HepG2 (cell line): ENCODE data around the gene DSTN. TPM values are rescaled to one million over a fixed set of nuclear protein-coding genes. Genes with fewer than 3 reads are reported as not detected.

Experiments
- BORCS8-MEF2B ChIP-seq: sonication (generic); formaldehyde crosslinking; IDR thresholded peaks from 2 replicates; pipeline ENCODE4 v1.8.0; 2022; ENCODE audit warnings: mild to moderate bottlenecking, missing genetic modification reagents
- PHF20 ChIP-seq: sonication (generic); formaldehyde crosslinking; IDR thresholded peaks from 2 replicates; pipeline ENCODE4 v1.5.0; 2020; ENCODE audit warnings: mild to moderate bottlenecking, missing genetic modification reagents
- PREB ChIP-seq: sonication (generic); formaldehyde crosslinking; IDR thresholded peaks from 2 replicates; pipeline ENCODE4 v1.4.0; 2020; ENCODE audit warnings: missing genetic modification reagents
- PRPF4 ChIP-seq: fragments of 200-400 bp; formaldehyde crosslinking; IDR thresholded peaks from 2 replicates; pipeline ENCODE4 v1.6.1; 2016; ENCODE audit warnings: low read length, low read depth; ENCODE audit not compliant: poor library complexity, severe bottlenecking
- SAP130 ChIP-seq: IDR thresholded peaks from 2 replicates; pipeline ENCODE4 v1.6.1; 2016; ENCODE audit warnings: low read depth
- STAT5B ChIP-seq: sonication (generic); formaldehyde crosslinking; IDR thresholded peaks from 2 replicates; pipeline ENCODE4 v1.4.0; 2020; ENCODE audit warnings: missing genetic modification reagents
- TARDBP ChIP-seq: sonication (generic); formaldehyde crosslinking; IDR thresholded peaks from 2 replicates; pipeline ENCODE4 v1.8.0; 2022; ENCODE audit warnings: mild to moderate bottlenecking, missing genetic modification reagents
- TEAD3 ChIP-seq: optimal IDR thresholded peaks from 2 replicates; pipeline ENCODE3; 2016; ENCODE audit warnings: borderline replicate concordance
- YEATS4 ChIP-seq: sonication (generic); formaldehyde crosslinking; IDR thresholded peaks from 2 replicates; pipeline ENCODE4 v1.4.0; 2020; ENCODE audit warnings: missing genetic modification reagents, borderline replicate concordance
- YY1 ChIP-seq: IDR thresholded peaks from 2 replicates; pipeline ENCODE4 v1.6.1; 2011; ENCODE audit warnings: low read length, low read depth, moderate library complexity, mild to moderate bottlenecking; ENCODE audit not compliant: insufficient read depth, insufficient replicate concordance
- ZKSCAN8 ChIP-seq: IDR thresholded peaks from 2 replicates; pipeline ENCODE4 v1.6.1; 2016; ENCODE audit warnings: borderline replicate concordance, missing genetic modification reagents, missing compliant biosample characterization
- ZNF138 ChIP-seq: sonication (generic); formaldehyde crosslinking; IDR thresholded peaks from 2 replicates; pipeline ENCODE4 v1.5.0; 2020; ENCODE audit warnings: mild to moderate bottlenecking, low read depth, missing genetic modification reagents
- ZNF207 ChIP-seq: fragments of 450-650 bp; IDR thresholded peaks from 2 replicates; pipeline ENCODE4 v1.6.1; 2016; ENCODE audit warnings: antibody characterized with exemption, borderline replicate concordance
- ZNF30 ChIP-seq: sonication (generic); formaldehyde crosslinking; IDR thresholded peaks from 2 replicates; pipeline ENCODE4 v1.5.0; 2020; ENCODE audit warnings: mild to moderate bottlenecking, missing genetic modification reagents
- ZNF546 ChIP-seq: sonication (generic); formaldehyde crosslinking; conservative IDR thresholded peaks from 2 replicates; pipeline ENCODE4 v1.8.1; 2023; ENCODE audit warnings: mild to moderate bottlenecking, missing genetic modification reagents
- ZNF672 ChIP-seq: sonication (generic); formaldehyde crosslinking; IDR thresholded peaks from 2 replicates; pipeline ENCODE4 v1.8.1; 2022; ENCODE audit warnings: missing genetic modification reagents
- ZNF768 ChIP-seq: sonication (generic); formaldehyde crosslinking; IDR thresholded peaks from 2 replicates; pipeline ENCODE4 v1.4.0; 2020; ENCODE audit warnings: missing genetic modification reagents
- ZNF816 ChIP-seq: sonication (generic); formaldehyde crosslinking; IDR thresholded peaks from 2 replicates; pipeline ENCODE4 v1.8.0; 2022; ENCODE audit warnings: missing genetic modification reagents, mild to moderate bottlenecking, borderline replicate concordance
- polyA plus RNA-seq, 8 experiments: library from polyadenylated mRNA; depleted of rRNA in 3 of 8; stranded (reverse) in 7 of 8; unstranded in 1 of 8; fragments of >200 nt; fragmentation: Illumina TruSeq in 4 of 8; extraction: Trizol in 4 of 8; gene quantifications; 2 replicates each; pipeline versions ENCODE4 v1.2.1 to v1.2.3, GENCODE V29; 2011 to 2016; ENCODE audit warnings: low read depth in 4 of 8, missing spikeins in 1 of 8, mixed read lengths in 1 of 8; ENCODE audit not compliant: insufficient read depth in 1 of 8
- total RNA-seq, 5 experiments: library from RNA; depleted of rRNA; stranded (reverse); fragments of >200 nt; fragmentation: Illumina TruSeq; extraction: Trizol; gene quantifications; 2 replicates each; pipeline ENCODE4 v1.2.3, GENCODE V29; 2016; ENCODE audit warnings: low read depth in 1 of 5
- TF ChIP-seq, protein P1 (sequence below): sonication (generic); formaldehyde crosslinking; IDR thresholded peaks from 2 replicates; pipeline ENCODE4; 2020; ENCODE audit warnings: missing genetic modification reagents, mild to moderate bottlenecking, borderline replicate concordance
- TF ChIP-seq, protein P2 (sequence below): IDR thresholded peaks from 2 replicates; pipeline ENCODE4 v1.6.1; 2012; ENCODE audit warnings: inconsistent platforms
- TF ChIP-seq, protein P3 (sequence below): sonication (generic); formaldehyde crosslinking; IDR thresholded peaks from 2 replicates; pipeline ENCODE4 v1.5.1; 2020; ENCODE audit warnings: mild to moderate bottlenecking, missing genetic modification reagents, moderate library complexity

The DSTN gene
- total and polyA plus RNA-seq, 2 of the 13 experiments (the other 11 are each of a cell fraction or from before 2014, with no cell fraction given): 27.6 to 106 TPM

DNA sequence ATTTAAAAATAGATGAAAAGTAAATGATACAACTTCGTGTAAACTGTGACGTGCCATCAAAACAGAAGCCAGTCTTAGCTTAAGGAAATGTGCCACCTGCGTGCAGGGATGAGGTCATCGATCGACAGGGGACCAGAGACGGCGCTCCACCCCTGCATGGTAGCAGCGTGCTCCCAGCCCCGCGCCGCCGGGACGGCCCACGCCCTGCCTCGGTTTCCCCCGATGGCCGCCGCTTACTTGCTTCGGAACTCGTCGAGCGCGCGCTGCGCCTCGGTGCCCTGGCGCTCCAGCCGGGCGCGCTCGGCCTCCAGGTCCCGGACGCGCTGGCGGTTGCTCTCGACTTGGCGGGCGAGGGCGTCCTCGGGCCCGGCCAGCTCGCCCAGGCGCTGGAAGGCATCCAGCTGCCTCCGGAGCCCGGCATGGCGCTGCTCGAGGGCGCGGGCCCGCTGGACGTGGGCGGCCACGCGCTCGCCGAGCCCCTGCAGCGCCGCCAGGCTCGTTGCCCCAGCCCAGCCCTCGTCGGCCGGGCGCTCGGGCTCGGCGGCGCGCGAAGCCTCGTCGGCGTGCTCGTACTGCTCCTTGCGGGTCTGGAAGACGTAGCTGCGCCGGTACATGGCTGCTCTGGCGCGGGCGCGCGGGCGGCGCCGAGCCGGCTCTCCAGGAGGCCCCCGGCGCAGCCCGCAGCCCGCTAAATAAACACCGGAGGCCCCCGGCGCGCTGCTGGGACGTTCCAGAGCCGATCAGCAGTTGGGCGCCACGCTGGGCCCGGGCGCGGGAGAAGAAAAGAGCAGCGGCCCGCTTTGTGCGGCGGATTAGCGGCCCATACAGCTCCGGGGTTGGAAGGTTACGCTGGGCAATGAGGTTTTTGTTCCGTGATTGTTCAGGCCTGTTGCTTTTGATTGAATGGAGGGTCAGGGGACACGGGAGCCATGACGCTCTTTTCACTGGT is 38.9 kb upstream of the DSTN start, which contains the start of gene BFSP1 (continued):
- TF ChIP-seq PREB: peak; percentile 15; the same call in 1 of the 2 replicates
- peak; percentile 77; the same call in 1 of the 2 replicates for TF ChIP-seq ZNF546
- TF ChIP-seq ZNF816: no peak
- TF ChIP-seq ZNF768 (CRISPR knock-in tag): peak; percentile 93
- TF ChIP-seq YY1: peak; percentile 13
- peak; percentile 35 for TF ChIP-seq TEAD3 (CRISPR knock-in tag)
- TF ChIP-seq, protein P1, sequence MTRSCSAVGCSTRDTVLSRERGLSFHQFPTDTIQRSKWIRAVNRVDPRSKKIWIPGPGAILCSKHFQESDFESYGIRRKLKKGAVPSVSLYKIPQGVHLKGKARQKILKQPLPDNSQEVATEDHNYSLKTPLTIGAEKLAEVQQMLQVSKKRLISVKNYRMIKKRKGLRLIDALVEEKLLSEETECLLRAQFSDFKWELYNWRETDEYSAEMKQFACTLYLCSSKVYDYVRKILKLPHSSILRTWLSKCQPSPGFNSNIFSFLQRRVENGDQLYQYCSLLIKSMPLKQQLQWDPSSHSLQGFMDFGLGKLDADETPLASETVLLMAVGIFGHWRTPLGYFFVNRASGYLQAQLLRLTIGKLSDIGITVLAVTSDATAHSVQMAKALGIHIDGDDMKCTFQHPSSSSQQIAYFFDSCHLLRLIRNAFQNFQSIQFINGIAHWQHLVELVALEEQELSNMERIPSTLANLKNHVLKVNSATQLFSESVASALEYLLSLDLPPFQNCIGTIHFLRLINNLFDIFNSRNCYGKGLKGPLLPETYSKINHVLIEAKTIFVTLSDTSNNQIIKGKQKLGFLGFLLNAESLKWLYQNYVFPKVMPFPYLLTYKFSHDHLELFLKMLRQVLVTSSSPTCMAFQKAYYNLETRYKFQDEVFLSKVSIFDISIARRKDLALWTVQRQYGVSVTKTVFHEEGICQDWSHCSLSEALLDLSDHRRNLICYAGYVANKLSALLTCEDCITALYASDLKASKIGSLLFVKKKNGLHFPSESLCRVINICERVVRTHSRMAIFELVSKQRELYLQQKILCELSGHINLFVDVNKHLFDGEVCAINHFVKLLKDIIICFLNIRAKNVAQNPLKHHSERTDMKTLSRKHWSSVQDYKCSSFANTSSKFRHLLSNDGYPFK (CRISPR knock-in tag): 0 out of 2 replicates have a peak, but pooled peaks have one; percentile 53
- 0 out of 2 replicates have a peak, but pooled peaks have one; percentile 15 for TF ChIP-seq ZNF672 (CRISPR knock-in tag)
- TF ChIP-seq TARDBP (CRISPR knock-in tag): peak; percentile 81
- TF ChIP-seq ZNF30 (CRISPR knock-in tag): 0 out of 2 replicates have a peak, but pooled peaks have one; percentile 24
- TF ChIP-seq, protein P2, sequence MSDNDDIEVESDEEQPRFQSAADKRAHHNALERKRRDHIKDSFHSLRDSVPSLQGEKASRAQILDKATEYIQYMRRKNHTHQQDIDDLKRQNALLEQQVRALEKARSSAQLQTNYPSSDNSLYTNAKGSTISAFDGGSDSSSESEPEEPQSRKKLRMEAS: peak; percentile 76
- no peak for TF ChIP-seq ZNF138 (CRISPR knock-in tag)
- TF ChIP-seq STAT5B (CRISPR knock-in tag): no peak
- TF ChIP-seq ZNF207: no peak
- peak; percentile 9 for TF ChIP-seq PRPF4
- peak; percentile 45; the same call in 1 of the 2 replicates for TF ChIP-seq SAP130 (CRISPR knock-in tag)
- TF ChIP-seq PHF20 (CRISPR knock-in tag): no peak
- TF ChIP-seq BORCS8-MEF2B (CRISPR knock-in tag): peak; percentile 83
- TF ChIP-seq YEATS4 (CRISPR knock-in tag): no peak
- no peak for TF ChIP-seq ZKSCAN8 (CRISPR knock-in tag)
- TF ChIP-seq, protein P3, sequence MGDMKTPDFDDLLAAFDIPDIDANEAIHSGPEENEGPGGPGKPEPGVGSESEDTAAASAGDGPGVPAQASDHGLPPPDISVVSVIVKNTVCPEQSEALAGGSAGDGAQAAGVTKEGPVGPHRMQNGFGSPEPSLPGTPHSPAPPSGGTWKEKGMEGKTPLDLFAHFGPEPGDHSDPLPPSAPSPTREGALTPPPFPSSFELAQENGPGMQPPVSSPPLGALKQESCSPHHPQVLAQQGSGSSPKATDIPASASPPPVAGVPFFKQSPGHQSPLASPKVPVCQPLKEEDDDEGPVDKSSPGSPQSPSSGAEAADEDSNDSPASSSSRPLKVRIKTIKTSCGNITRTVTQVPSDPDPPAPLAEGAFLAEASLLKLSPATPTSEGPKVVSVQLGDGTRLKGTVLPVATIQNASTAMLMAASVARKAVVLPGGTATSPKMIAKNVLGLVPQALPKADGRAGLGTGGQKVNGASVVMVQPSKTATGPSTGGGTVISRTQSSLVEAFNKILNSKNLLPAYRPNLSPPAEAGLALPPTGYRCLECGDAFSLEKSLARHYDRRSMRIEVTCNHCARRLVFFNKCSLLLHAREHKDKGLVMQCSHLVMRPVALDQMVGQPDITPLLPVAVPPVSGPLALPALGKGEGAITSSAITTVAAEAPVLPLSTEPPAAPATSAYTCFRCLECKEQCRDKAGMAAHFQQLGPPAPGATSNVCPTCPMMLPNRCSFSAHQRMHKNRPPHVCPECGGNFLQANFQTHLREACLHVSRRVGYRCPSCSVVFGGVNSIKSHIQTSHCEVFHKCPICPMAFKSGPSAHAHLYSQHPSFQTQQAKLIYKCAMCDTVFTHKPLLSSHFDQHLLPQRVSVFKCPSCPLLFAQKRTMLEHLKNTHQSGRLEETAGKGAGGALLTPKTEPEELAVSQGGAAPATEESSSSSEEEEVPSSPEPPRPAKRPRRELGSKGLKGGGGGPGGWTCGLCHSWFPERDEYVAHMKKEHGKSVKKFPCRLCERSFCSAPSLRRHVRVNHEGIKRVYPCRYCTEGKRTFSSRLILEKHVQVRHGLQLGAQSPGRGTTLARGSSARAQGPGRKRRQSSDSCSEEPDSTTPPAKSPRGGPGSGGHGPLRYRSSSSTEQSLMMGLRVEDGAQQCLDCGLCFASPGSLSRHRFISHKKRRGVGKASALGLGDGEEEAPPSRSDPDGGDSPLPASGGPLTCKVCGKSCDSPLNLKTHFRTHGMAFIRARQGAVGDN (CRISPR knock-in tag): peak; percentile 93
